Panc1 (cell line): Measurements from ENCODE around the gene GLRA3. TPM values are rescaled to one million over a fixed set of nuclear protein-coding genes. Genes with fewer than 3 reads are reported as not detected.

Source experiments
- ATAC-seq: fragments of 200-7000 bp; cut with Tn5 transposase; 2 replicates; pipeline ENCODE4 v1.9.1; 2020; ENCODE audit warnings: mild to moderate bottlenecking, moderate library complexity
- BruUV-seq: library from RNA; stranded (reverse); fragments of 400-500 nt; replicated peaks from 2 replicates; lab custom pipeline; 2021; lab: Mats Ljungman, UMichigan
- CTCF ChIA-PET: fragments of 300-600 bp; sonication (Branson Sonifier 250); formaldehyde crosslinking; loops from one replicate; lab custom pipeline; 2022; ENCODE audit warnings: antibody characterized with exemption; lab: Charles Lee
- POLR2A ChIA-PET: fragments of 300-600 bp; sonication (Branson Sonifier 250); formaldehyde crosslinking; loops from one replicate; lab custom pipeline; 2022; ENCODE audit warnings: antibody characterized with exemption; lab: Charles Lee
- DNase-seq: peaks from one replicate; pipeline ENCODE4 v3.0.0-alpha.2; 2010; ENCODE audit warnings: low read depth, low spot score
- H3K27ac ChIP-seq: 2 replicates; pipeline ENCODE4 v1.5.1; 2011; ENCODE audit warnings: mild to moderate bottlenecking, low read length, inconsistent platforms
- H3K27me3 ChIP-seq: fragments of 200-500 bp; sonication (Bioruptor generic); 2 replicates; pipeline ENCODE4 v1.6.0; 2014; ENCODE audit warnings: low read length, inconsistent platforms; ENCODE audit not compliant: control insufficient read depth, insufficient read depth
- H3K36me3 ChIP-seq: fragments of 200-500 bp; sonication (Bioruptor generic); 2 replicates; pipeline ENCODE4 v1.5.1; 2014; ENCODE audit warnings: inconsistent platforms, mild to moderate bottlenecking, low read length, moderate library complexity; ENCODE audit not compliant: control insufficient read depth, insufficient read depth
- H3K4me1 ChIP-seq: 2 replicates; pipeline ENCODE4 v1.5.1; 2011; ENCODE audit warnings: inconsistent platforms, mild to moderate bottlenecking, low read length, moderate library complexity; ENCODE audit not compliant: control insufficient read depth, insufficient read depth
- H3K4me3 ChIP-seq, 2 experiments: 2 replicates each; pipeline ENCODE4 v1.5.1; 2011 to 2012; ENCODE audit warnings: low read depth in 2 of 2, low read length in 2 of 2, mild to moderate bottlenecking in 2 of 2, inconsistent platforms in 1 of 2, moderate library complexity in 1 of 2
- H3K9me3 ChIP-seq: fragments of 200-500 bp; sonication (Bioruptor generic); 2 replicates; pipeline ENCODE4 v1.5.1; 2014; ENCODE audit warnings: low read depth, mild to moderate bottlenecking, inconsistent platforms, low read length, moderate library complexity; ENCODE audit not compliant: control insufficient read depth, insufficient read depth
- CTCF ChIP-seq: fragments of 450-650 bp; IDR thresholded peaks from 2 replicates; pipeline ENCODE4 v1.5.1; 2017; ENCODE audit warnings: mild to moderate bottlenecking
- POLR2AphosphoS5 ChIP-seq: IDR thresholded peaks from 2 replicates; pipeline ENCODE4 v1.6.1; 2012; ENCODE audit warnings: mild to moderate bottlenecking, low read depth, low read length, moderate library complexity
- REST ChIP-seq, 2 experiments: IDR thresholded peaks; 2 replicates each; pipeline ENCODE4 v1.6.1; 2011 to 2012; ENCODE audit warnings: low read depth in 2 of 2, control low read depth in 1 of 2, low read length in 1 of 2, mild to moderate bottlenecking in 1 of 2, moderate library complexity in 1 of 2; ENCODE audit not compliant: insufficient read depth in 1 of 2
- SIN3A ChIP-seq: IDR thresholded peaks from 2 replicates; pipeline ENCODE4 v1.6.1; 2012; ENCODE audit warnings: low read depth, mild to moderate bottlenecking, low read length, moderate library complexity, borderline replicate concordance; ENCODE audit not compliant: insufficient read depth
- TCF7L2 ChIP-seq: IDR thresholded peaks from 2 replicates; pipeline ENCODE4 v1.6.1; 2011; ENCODE audit warnings: mild to moderate bottlenecking, low read depth, low read length, inconsistent platforms
- in situ Hi-C: cut with HindIII; loops from 2 replicates; pipeline ENCODE4 v1.10.0; 2016; ENCODE audit warnings: low sequenced_read_pairs, low pct_unique_long_range_greater_than_20kb
- intact Hi-C: fragments of 100-400 bp; cut with micrococcal nuclease; formaldehyde crosslinking; loops from one replicate; pipeline ENCODE4 v1.10.0; 2022; ENCODE audit not compliant: unreplicated experiment
- total RNA-seq: library from RNA; stranded (reverse); gene quantifications from one replicate; pipeline ENCODE4 v1.2.1, GENCODE V29; 2021; ENCODE audit not compliant: unreplicated experiment

The GLRA3 gene
- total RNA-seq, 1 experiment from 2014 or later = not detected

GRCh38 chr4:174590336-174590735 lies 238.7 kb downstream of the GLRA3 start:
- Histone ChIP-seq H3K27ac (no peak overlapping the region), H3K36me3 (no peaks in the 10 kb centered on the region), H3K27me3 (no peaks in the 10 kb centered on the region), H3K4me1 (no peaks in the 10 kb centered on the region), H3K4me3 (no peak overlapping the region), H3K9me3 (no peaks in the 10 kb centered on the region)
- TF ChIP-seq TCF7L2 (no peak), POLR2AphosphoS5 (no peak), CTCF (no peak), REST (IDR thresholded peaks at IDR 0.05; ENCODE audit: insufficient read depth in 1 of 2, low read depth in 2 of 2, low read length in 1 of 2) (no peak), SIN3A (no peak)
- ChIA-PET CTCF (no interaction called here), POLR2A (no interaction called here)
- DNase-seq = no peak
- intact Hi-C loops (no loop called here), in situ Hi-C loops (no loop called here)
- no TSS peak for BruUV-seq
- ATAC-seq = no peak

Other genes with a start within 250 kb of the GLRA3 start
- not detected for gene ADAM29, start 89.1 kb upstream of the GLRA3 start, total RNA-seq